Measurements from ENCODE around the gene CAPN1. TPM values are rescaled to one million over a fixed set of nuclear protein-coding genes. Genes with fewer than 3 reads are reported as not detected.

Gene CAPN1
- total and polyA plus RNA-seq, 9 of the 15 experiments (the other 6 are each of a cell fraction or from before 2014, with no cell fraction given), result 3.5 to 199 (median 61.6) TPM

- no peak overlapping the region for H3K4me2 ChIP-seq (ENCODE audit: insufficient read depth, low read length)
- in situ Hi-C loops (cut with MboI), result no loop called here
- peaks cover 10 to 31% of the 10 kb centered on the region in 2 experiments; a peak in 4 of 5 replicates for H3K4me1 ChIP-seq (replicated peaks in 1 of 2; ENCODE audit: control insufficient read depth in 2 of 2, insufficient read depth in 2 of 2, low read length in 2 of 2)
- BruUV-seq (replicated peaks), result no TSS peak
- no peaks in the 10 kb centered on the region for H3K9me3 ChIP-seq (replicated peaks; ENCODE audit: control insufficient read depth, insufficient read depth, low read depth, low read length)
- no peak overlapping the region for H2AFZ ChIP-seq (ENCODE audit: low read depth, low read length)
- ChIA-PET POLR2A (interaction anchor here (0.6 to 1.4 kb wide), 6 partner anchors 11 to 586 kb away, joined by 3 to 4 read pairs (median 4); no protein-coding TSS in a partner anchor), CTCF (ENCODE audit: low intra/inter-chr PET ratio) (no interaction called here)
- DNase-seq (ENCODE audit: extremely low read depth in 1 of 4, low spot score in 3 of 4), result no peak
- no peak overlapping the region for H3K4me3 ChIP-seq
- intact Hi-C loops (cut with micrococcal nuclease), result no loop called here
- no peak; the same call in 2 of the 3 replicates for ATAC-seq
- H3K9me1 ChIP-seq (ENCODE audit: control insufficient read depth, insufficient read depth, low read length), result peaks cover 2% of the 10 kb centered on the region
- no peaks in the 10 kb centered on the region for H3K27me3 ChIP-seq (ENCODE audit: control insufficient read depth in 2 of 2, insufficient read depth in 2 of 2, low read length in 2 of 2)
- no peak for FAIRE-seq
- H3K79me2 ChIP-seq (ENCODE audit: control insufficient read depth, insufficient read depth, low read length), result no peaks in the 10 kb centered on the region
- WGBS (ENCODE audit: insufficient coverage, low coverage, missing lambda C conversion rate), result 52% methylated on average over 9 of the region's 9 CpGs
- no peaks in the 10 kb centered on the region for H4K20me1 ChIP-seq (replicated peaks; ENCODE audit: control insufficient read depth, insufficient read depth, low read length)
- no peak overlapping the region for H3K27ac ChIP-seq (ENCODE audit: extremely low read depth, low read depth, low read length)
- no peak overlapping the region for H3K9ac ChIP-seq (ENCODE audit: insufficient read depth in 1 of 2, low read depth in 2 of 2, low read length in 2 of 2)
- no peak for TF ChIP-seq GTF2E2 (tag; IDR thresholded peaks at IDR 0.05)
- TF ChIP-seq, protein P1, sequence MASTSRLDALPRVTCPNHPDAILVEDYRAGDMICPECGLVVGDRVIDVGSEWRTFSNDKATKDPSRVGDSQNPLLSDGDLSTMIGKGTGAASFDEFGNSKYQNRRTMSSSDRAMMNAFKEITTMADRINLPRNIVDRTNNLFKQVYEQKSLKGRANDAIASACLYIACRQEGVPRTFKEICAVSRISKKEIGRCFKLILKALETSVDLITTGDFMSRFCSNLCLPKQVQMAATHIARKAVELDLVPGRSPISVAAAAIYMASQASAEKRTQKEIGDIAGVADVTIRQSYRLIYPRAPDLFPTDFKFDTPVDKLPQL (IDR thresholded peaks at IDR 0.05; ENCODE audit: extremely low read depth, insufficient read length), result no peak
- no peaks in the 10 kb centered on the region for H3K36me3 ChIP-seq (ENCODE audit: control insufficient read depth, insufficient read depth, low read length)
These were observed 36.7 kb downstream of the CAPN1 start for GRCh38 chr11:65218446-65218845.

DNA sequence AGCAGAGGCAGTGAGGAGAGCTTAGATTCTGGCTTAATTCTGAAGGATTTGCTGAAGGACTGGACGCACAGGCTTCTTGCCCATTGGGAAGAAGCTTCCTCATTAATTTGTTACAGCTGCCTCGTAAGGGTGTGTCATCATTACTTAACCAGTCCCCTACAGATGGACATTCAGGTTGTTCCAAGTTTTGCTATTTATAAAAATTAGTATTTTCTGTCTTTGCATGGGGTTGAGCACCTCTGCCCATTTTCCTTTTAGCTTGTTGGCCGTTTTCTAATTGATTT, 38.1 kb downstream of the CAPN1 start:
- Histone ChIP-seq H3K36me3 (ENCODE audit: control insufficient read depth, insufficient read depth, low read length) (no peaks in the 10 kb centered on the region), H2AFZ (ENCODE audit: low read depth, low read length) (no peak overlapping the region), H4K20me1 (replicated peaks; ENCODE audit: control insufficient read depth, insufficient read depth, low read length) (no peaks in the 10 kb centered on the region), H3K4me2 (ENCODE audit: insufficient read depth, low read length) (no peak overlapping the region), H3K9me3 (replicated peaks; ENCODE audit: control insufficient read depth, insufficient read depth, low read depth, low read length) (no peaks in the 10 kb centered on the region), H3K9me1 (ENCODE audit: control insufficient read depth, insufficient read depth, low read length) (peaks cover 2% of the 10 kb centered on the region), H3K27ac (ENCODE audit: extremely low read depth, low read depth, low read length) (no peak overlapping the region), H3K4me3 (no peak overlapping the region), H3K9ac (ENCODE audit: insufficient read depth in 1 of 2, low read depth in 2 of 2, low read length in 2 of 2) (peak overlapping the region in 1 of 2 experiments; percentile 41; a peak in 1 of 4 replicates), H3K4me1 (replicated peaks in 1 of 2; ENCODE audit: control insufficient read depth in 2 of 2, insufficient read depth in 2 of 2, low read length in 2 of 2) (peaks cover 13 to 26% of the 10 kb centered on the region in 2 experiments), H3K79me2 (ENCODE audit: control insufficient read depth, insufficient read depth, low read length) (no peaks in the 10 kb centered on the region), H3K27me3 (ENCODE audit: control insufficient read depth in 2 of 2, insufficient read depth in 2 of 2, low read length in 2 of 2) (no peaks in the 10 kb centered on the region)
- in situ Hi-C loops (cut with MboI) (no loop called here), intact Hi-C loops (cut with micrococcal nuclease) (loop anchor here (10.0 kb wide), 1 partner anchor 95 kb away; the partner anchor contains the start of gene CDC42EP2)
- DNase-seq (ENCODE audit: extremely low read depth in 1 of 4, low spot score in 3 of 4), result no peak
- no TSS peak for BruUV-seq (replicated peaks)
- FAIRE-seq, result peak; percentile 35
- CTCF ChIA-PET (ENCODE audit: low intra/inter-chr PET ratio), result no interaction called here
- POLR2A ChIA-PET, result interaction anchor here (0.7 to 1.4 kb wide), 7 partner anchors 10 to 42 kb away, joined by 3 to 4 read pairs (median 3); partner anchors contain the start of gene POLA2
- no peak for ATAC-seq
- WGBS (ENCODE audit: insufficient coverage, low coverage, missing lambda C conversion rate), result 14% methylated on average over 3 of the region's 3 CpGs
- TF ChIP-seq NCOA4 (IDR thresholded peaks at IDR 0.05; ENCODE audit: partially characterized antibody) (no peak), ATF3 (IDR thresholded peaks at IDR 0.05) (peak; percentile 23; the same call in 1 of the 2 replicates), ATF3 (CRISPR knock-in tag; conservative IDR thresholded peaks at IDR 0.05) (no peak), GABPB2 (CRISPR knock-in tag; conservative IDR thresholded peaks at IDR 0.05) (no peak), POLR2AphosphoS2 (IDR thresholded peaks at IDR 0.05; ENCODE audit: low read length) (no peak), STAT5B (CRISPR knock-in tag; IDR thresholded peaks at IDR 0.05) (no peak), ARHGAP35 (IDR thresholded peaks at IDR 0.05; ENCODE audit: partially characterized antibody) (no peak), MCM2 (IDR thresholded peaks at IDR 0.05; ENCODE audit: low read depth) (no peak), TCF7 (IDR thresholded peaks at IDR 0.05; ENCODE audit: borderline replicate concordance) (no peak)
- TF ChIP-seq, protein P2, sequence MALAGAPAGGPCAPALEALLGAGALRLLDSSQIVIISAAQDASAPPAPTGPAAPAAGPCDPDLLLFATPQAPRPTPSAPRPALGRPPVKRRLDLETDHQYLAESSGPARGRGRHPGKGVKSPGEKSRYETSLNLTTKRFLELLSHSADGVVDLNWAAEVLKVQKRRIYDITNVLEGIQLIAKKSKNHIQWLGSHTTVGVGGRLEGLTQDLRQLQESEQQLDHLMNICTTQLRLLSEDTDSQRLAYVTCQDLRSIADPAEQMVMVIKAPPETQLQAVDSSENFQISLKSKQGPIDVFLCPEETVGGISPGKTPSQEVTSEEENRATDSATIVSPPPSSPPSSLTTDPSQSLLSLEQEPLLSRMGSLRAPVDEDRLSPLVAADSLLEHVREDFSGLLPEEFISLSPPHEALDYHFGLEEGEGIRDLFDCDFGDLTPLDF (CRISPR knock-in tag; IDR thresholded peaks at IDR 0.05), result no peak
- TF ChIP-seq, protein P3, sequence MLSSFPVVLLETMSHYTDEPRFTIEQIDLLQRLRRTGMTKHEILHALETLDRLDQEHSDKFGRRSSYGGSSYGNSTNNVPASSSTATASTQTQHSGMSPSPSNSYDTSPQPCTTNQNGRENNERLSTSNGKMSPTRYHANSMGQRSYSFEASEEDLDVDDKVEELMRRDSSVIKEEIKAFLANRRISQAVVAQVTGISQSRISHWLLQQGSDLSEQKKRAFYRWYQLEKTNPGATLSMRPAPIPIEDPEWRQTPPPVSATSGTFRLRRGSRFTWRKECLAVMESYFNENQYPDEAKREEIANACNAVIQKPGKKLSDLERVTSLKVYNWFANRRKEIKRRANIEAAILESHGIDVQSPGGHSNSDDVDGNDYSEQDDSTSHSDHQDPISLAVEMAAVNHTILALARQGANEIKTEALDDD (IDR thresholded peaks at IDR 0.05), result 0 out of 2 replicates have a peak, but pooled peaks have one; percentile 41

Data from K562 (cell line).